ENCODE results near the gene HMGN1.

HMGN1 gene

GRCh38 chr21:39311164-39311563 is 37.7 kb downstream of the HMGN1 start:
- no peak for DNase-seq (ENCODE audit: low read depth in 2 of 2, low spot score in 1 of 2)

- no peak for DNase-seq (ENCODE audit: low read depth in 2 of 2, low spot score in 1 of 2)
These were observed 41.4 kb downstream of the HMGN1 start for GRCh38 chr21:39307466-39307865.

DNA sequence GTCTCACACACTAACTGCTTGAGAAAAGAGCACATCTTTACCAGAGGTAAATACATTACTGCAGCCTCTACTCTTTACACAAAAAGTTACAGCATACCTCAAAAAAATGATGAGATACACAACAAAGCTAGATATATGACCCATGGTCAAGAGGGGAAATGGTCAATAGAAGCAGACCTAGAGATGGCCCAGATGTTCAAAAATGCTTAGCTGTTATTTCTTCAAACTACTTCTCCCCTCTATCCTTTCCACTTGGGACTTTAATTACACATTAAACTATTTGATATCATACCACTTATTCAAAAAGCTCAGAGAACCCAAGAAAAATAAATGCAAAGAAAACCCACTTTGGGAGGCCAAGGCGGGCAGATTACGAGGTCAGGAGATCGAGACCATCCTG is 48.3 kb downstream of the HMGN1 start:
- DNase-seq (ENCODE audit: low read depth in 2 of 2, low spot score in 1 of 2), result no peak

DNA sequence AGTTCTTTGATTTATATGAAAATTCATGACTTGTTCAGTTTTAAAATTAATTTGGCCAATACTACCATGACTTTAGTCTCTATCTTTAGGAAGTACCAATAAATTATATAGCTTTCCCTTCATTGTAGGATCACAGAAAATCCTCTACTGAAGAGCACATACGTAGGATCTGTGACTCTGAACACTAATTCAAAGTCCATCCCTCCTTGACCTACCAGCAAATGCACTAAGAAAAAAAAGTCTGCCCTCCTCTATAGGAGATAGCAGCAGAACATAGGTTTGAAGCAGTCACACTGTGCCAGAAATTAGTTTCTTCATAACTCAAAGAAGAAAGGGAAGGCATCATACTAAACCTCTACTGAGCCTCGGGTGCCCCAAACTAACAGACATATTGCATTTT is 52.0 kb downstream of the HMGN1 start:
- DNase-seq (ENCODE audit: low read depth in 2 of 2, low spot score in 1 of 2), result no peak
